Esophagus muscularis mucosa (tissue), 4 donors: ENCODE measurements around the gene ME3. TPM values are rescaled to one million over a fixed set of nuclear protein-coding genes. Genes with fewer than 3 reads are reported as not detected.

ENCODE experiments used
- DNase-seq: peaks from one replicate; pipeline ENCODE4 v3.0.0-alpha.2; 2017; ENCODE audit errors: extremely low spot score
- H3K27ac ChIP-seq, 4 donors: fragments of 200-600 bp; sonication (generic); replicated peaks in 1 of 4; 1 replicate in 3 of 4; 2 replicates in 1 of 4; pipeline ENCODE4 v1.5.1; 2016 to 2019; ENCODE audit warnings: mild to moderate bottlenecking in 1 of 4
- H3K27me3 ChIP-seq, 4 donors: fragments of 200-600 bp; sonication (generic); one replicate each; pipeline versions ENCODE4 v1.5.1 to v1.6.0; 2016 to 2019
- H3K36me3 ChIP-seq, 4 donors: fragments of 200-600 bp; sonication (generic); one replicate each; pipeline ENCODE4 v1.5.1; 2016 to 2019
- H3K4me1 ChIP-seq, 4 donors: fragments of 200-600 bp; sonication (generic); one replicate each; pipeline ENCODE4 v1.5.1; 2016 to 2019
- H3K4me3 ChIP-seq, 4 donors: fragments of 200-600 bp; sonication (generic); 1 replicate in 2 of 4; 2 replicates in 2 of 4; pipeline ENCODE4 v1.5.1; 2016 to 2019; ENCODE audit warnings: mild to moderate bottlenecking in 4 of 4, moderate library complexity in 1 of 4
- H3K9me3 ChIP-seq, 4 donors: fragments of 200-600 bp; sonication (generic); 1 replicate in 3 of 4; 2 replicates in 1 of 4; pipeline ENCODE4 v1.5.1; 2016 to 2019
- CTCF ChIP-seq, 3 experiments: fragments of 200-600 bp in 2 of 3; fragments of 450-650 bp in 1 of 3; sonication (generic) in 2 of 3; IDR thresholded peaks; one replicate each; pipeline ENCODE4 v1.5.1; 2017 to 2019; ENCODE audit warnings: antibody characterized with exemption in 3 of 3, mild to moderate bottlenecking in 2 of 3, moderate library complexity in 1 of 3
- EP300 ChIP-seq: sonication (generic); formaldehyde crosslinking; IDR thresholded peaks from one replicate; pipeline ENCODE4 v1.6.1; 2017; ENCODE audit warnings: antibody characterized with exemption
- POLR2A ChIP-seq: fragments of 450-650 bp; IDR thresholded peaks from one replicate; pipeline ENCODE4 v1.6.1; 2017; ENCODE audit warnings: antibody characterized with exemption, moderate library complexity, mild to moderate bottlenecking, low read depth
- POLR2AphosphoS5 ChIP-seq, 2 donors: sonication (generic); formaldehyde crosslinking; IDR thresholded peaks; one replicate each; pipeline ENCODE4 v1.6.1; 2017; ENCODE audit warnings: antibody characterized with exemption in 2 of 2
- WGBS: methylation state at CpG from one replicate; pipeline ENCODE4 v1.1.5; 2018; 5-methylcytosine and 5-hydroxymethylcytosine counted together
- intact Hi-C: fragments of 100-400 bp; cut with DNase I; formaldehyde crosslinking; loops from one replicate; pipeline ENCODE4 v1.15.1; 2023
- total RNA-seq, 4 donors: library from RNA; depleted of rRNA; stranded (reverse); fragments of >200 nt; gene quantifications; one replicate each; pipeline versions ENCODE4 v1.1.0 to v1.2.1, GENCODE V29; 2016

ME3 gene
- total RNA-seq, 4 donors from 2014 or later: 20.4 to 50.1 (median 26.2) TPM

DNA sequence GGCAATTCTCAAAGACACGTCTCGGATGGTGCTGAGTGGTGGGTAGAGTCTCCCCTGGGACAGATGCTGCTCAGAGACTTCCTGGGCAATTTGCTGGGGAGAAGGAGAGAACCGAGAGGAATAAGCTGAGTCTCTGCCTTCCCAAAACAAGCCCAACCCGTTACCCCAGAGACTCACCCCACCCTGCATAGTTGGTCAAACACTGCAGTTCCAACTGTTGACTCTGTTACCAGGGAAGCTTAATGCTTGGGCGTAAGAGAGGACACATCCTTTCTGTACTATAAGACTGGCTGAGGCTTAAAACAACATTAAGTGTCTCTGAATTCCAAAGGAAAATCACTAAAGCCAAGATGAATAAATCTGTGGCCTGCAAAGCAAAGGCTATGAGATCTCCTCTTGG lies 229.6 kb downstream of the ME3 start:
- DNase-seq: no peak
- peaks cover 11 to 69% (median 45%) of the 10 kb centered on the region in 4 donors for H3K36me3 ChIP-seq
- H3K4me1 ChIP-seq: peaks cover 0 to 5% (median 0%) of the 10 kb centered on the region in 4 donors
- no peaks in the 10 kb centered on the region for H3K9me3 ChIP-seq
- intact Hi-C loops: no loop called here
- TF ChIP-seq POLR2AphosphoS5 (IDR thresholded peaks at IDR 0.05): no peak
- no peak for TF ChIP-seq POLR2A
- 88% methylated on average over 4 of the region's 5 CpGs for WGBS
- no peak overlapping the region for H3K4me3 ChIP-seq
- no peaks in the 10 kb centered on the region for H3K27me3 ChIP-seq
- no peak overlapping the region for H3K27ac ChIP-seq

GRCh38 chr11:86442420-86442819 lies 230.0 kb downstream of the ME3 start:
- intact Hi-C loops: no loop called here
- Histone ChIP-seq H3K4me1 (peaks cover 0 to 5% (median 0%) of the 10 kb centered on the region in 4 donors), H3K9me3 (no peaks in the 10 kb centered on the region), H3K36me3 (peaks cover 11 to 69% (median 44%) of the 10 kb centered on the region in 4 donors), H3K27ac (no peak overlapping the region), H3K4me3 (no peak overlapping the region), H3K27me3 (no peaks in the 10 kb centered on the region)
- WGBS: 87% methylated on average over 2 of the region's 2 CpGs
- no peak for DNase-seq
- no peak for TF ChIP-seq CTCF (IDR thresholded peaks at IDR 0.05)
- TF ChIP-seq POLR2AphosphoS5 (IDR thresholded peaks at IDR 0.05): no peak
- TF ChIP-seq EP300: no peak
- no peak for TF ChIP-seq POLR2A

GRCh38 chr11:86440843-86441242 lies 231.6 kb downstream of the ME3 start:
- peaks cover 11 to 55% (median 33%) of the 10 kb centered on the region in 4 donors for H3K36me3 ChIP-seq

GRCh38 chr11:86440305-86440716 lies 232.1 kb downstream of the ME3 start:
- H3K4me3 ChIP-seq: no peak overlapping the region
- 84% methylated on average over 3 of the region's 3 CpGs for WGBS
- H3K36me3 ChIP-seq: peaks cover 9 to 49% (median 28%) of the 10 kb centered on the region in 4 donors
- H3K27me3 ChIP-seq: no peaks in the 10 kb centered on the region
- DNase-seq: no peak
- H3K27ac ChIP-seq: peak overlapping the region in 3 of 4 donors; percentile 8 to 52 (median 20)
- intact Hi-C loops: no loop called here
- no peaks in the 10 kb centered on the region for H3K9me3 ChIP-seq
- peaks cover 0 to 5% (median 0%) of the 10 kb centered on the region in 4 donors for H3K4me1 ChIP-seq
- TF ChIP-seq EP300 (no peak), POLR2A (no peak), CTCF (IDR thresholded peaks at IDR 0.05) (no peak), POLR2AphosphoS5 (IDR thresholded peaks at IDR 0.05) (peak in 1 of 2 donors; percentile 25)

More at GRCh38 chr11:86440843-86441242, 231.6 kb downstream of the ME3 start:
- Histone ChIP-seq H3K9me3 (no peaks in the 10 kb centered on the region), H3K27ac (peak overlapping the region in 3 of 4 donors; percentile 8 to 52 (median 20)), H3K4me1 (peaks cover 0 to 5% (median 0%) of the 10 kb centered on the region in 4 donors), H3K27me3 (no peaks in the 10 kb centered on the region), H3K4me3 (no peak overlapping the region)
- TF ChIP-seq POLR2A (no peak), POLR2AphosphoS5 (IDR thresholded peaks at IDR 0.05) (no peak), CTCF (IDR thresholded peaks at IDR 0.05) (no peak), EP300 (no peak)
- DNase-seq: no peak
- WGBS: 75% methylated on average over 2 of the region's 2 CpGs
- intact Hi-C loops: no loop called here

- no peaks in the 10 kb centered on the region for H3K9me3 ChIP-seq
- 100% methylated on average over 1 of the region's 1 CpG for WGBS
- H3K4me3 ChIP-seq: no peak overlapping the region
- DNase-seq: no peak
- intact Hi-C loops: no loop called here
- H3K4me1 ChIP-seq: peaks cover 0 to 5% (median 0%) of the 10 kb centered on the region in 4 donors
- TF ChIP-seq EP300 (no peak), POLR2A (no peak), POLR2AphosphoS5 (IDR thresholded peaks at IDR 0.05) (no peak), CTCF (IDR thresholded peaks at IDR 0.05) (no peak)
- no peak overlapping the region for H3K27ac ChIP-seq
- H3K27me3 ChIP-seq: no peaks in the 10 kb centered on the region
- H3K36me3 ChIP-seq: peaks cover 0 to 35% (median 21%) of the 10 kb centered on the region in 4 donors
These were observed 233.7 kb downstream of the ME3 start for GRCh38 chr11:86438685-86439084.
